HG03097 (cell line): ENCODE measurements around the gene MLIP.

Experiments used
- ATAC-seq: cut with Tn5 transposase; IDR thresholded peaks from one replicate; pipeline ENCODE4 v1.9.1; 2021; ENCODE audit not compliant: unreplicated experiment, low FRiP score

MLIP gene

DNA sequence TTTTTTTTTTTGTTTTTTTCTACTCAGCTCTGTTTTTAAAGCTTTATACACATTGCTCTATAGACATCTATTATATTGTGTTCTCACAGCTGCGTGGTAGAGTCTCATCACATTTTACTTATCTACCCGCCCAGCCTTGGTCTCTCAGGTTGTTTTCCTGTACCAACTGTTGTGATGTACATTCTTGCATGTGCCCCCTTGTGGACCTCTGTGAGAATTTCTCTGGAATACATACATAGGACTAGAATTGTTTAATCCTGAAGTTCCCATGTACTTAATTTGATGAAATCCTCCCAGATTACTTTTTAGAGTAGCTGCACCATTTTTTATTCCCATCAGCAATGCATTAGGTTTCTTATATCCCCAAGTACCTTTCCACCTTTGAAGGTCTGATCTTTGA, 156.6 kb downstream of the MLIP start:
- ATAC-seq, result no peak

- ATAC-seq, result no peak
These were observed 162.1 kb downstream of the MLIP start for GRCh38 chr6:54273214-54273820.

DNA sequence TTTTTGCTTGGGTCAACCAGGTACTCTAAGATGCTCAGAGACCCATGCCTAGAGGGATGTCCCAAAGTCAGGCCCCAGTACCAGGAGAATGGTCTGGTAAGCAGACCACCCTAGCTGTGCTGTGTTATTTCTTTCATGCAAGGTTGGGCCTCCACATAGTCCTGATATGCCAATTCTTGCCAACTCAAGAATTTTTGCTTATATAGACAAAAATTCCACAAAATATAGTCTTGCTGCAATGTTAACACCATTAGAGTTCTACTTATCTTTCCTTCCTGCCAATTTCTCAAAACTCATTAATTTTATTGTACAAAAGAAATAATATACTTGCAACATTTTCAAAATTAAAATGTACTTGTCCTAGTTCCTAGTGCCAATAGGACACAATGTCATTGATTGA, 163.1 kb downstream of the MLIP start:
- no peak for ATAC-seq

- ATAC-seq, result no peak
These were observed 170.9 kb downstream of the MLIP start for GRCh38 chr6:54282186-54282585.

DNA sequence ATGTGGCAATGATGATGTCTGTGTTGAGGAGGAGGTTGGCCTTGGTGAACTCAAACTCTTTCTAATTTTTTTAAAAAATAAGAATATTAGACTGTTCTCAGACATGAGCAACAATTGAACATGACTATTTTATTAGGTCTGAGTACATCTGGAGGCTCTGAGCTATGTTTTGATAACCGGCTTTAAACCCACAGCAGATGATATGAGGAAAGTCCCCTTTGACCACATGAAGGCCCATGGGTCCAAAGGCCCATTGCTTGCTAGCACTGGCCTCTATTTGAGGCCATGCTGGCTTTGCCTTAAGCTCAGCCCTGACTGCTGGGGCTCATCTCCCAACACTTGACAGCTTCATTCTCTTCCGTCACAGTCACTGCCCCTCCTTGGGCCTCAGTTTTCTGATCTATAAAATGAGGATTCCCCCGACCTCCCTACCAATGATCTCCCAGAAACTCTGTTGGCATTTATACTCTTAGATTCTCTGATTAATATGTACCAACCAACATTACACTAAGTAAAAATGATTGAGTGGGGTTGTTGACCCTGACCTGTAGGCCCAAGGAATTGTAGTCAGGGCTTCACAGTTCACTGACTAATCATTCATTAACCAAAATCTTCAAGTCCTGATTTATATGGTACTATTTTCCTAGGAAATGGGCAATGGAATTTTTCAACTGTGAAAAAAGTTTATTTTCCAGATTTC, 173.1 kb downstream of the MLIP start:
- ATAC-seq, result no peak

GRCh38 chr6:54285595-54285994, 174.4 kb downstream of the MLIP start:
- ATAC-seq, result no peak

- no peak for ATAC-seq
These were observed 174.9 kb downstream of the MLIP start for GRCh38 chr6:54286141-54286540.

DNA sequence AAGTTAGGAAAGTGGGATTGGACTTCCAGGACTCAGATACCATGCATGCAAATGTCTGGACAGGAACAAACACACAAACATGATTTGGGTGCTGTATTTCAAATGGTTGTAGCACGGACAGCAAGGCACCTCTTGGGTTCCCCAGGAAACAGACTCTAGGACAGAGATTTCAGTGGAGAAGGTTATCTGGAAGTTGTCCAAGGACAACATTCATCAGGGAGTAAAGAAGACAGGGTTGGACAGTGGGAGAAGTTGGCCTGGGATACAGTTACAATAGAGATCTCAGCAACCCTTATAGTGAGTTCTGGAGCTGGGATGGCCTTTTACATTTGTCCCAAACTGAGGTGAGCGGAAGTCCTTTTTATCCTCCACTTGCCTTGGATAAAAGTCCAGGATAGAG, 177.2 kb downstream of the MLIP start:
- ATAC-seq, result no peak

GRCh38 chr6:54289426-54289825, 178.2 kb downstream of the MLIP start:
- no peak for ATAC-seq

DNA sequence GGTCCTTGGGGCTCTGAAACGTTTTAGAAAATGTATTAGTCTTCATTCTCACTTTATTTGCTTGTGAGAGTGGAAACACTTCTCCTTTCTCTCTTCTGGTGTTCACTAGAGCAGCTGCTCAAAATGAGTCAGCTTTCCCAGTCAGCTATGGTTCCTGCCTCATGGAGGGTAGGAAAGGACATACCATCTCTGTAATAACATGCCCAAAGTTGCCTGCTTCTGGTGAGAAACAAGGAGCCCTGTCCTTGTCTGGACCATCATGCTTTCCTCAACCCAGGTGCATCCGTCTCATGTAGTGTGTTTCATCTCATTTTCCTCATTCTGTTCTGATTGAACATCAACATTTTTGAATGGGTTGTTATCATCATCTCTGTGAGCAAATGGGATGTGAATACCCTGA, 179.9 kb downstream of the MLIP start:
- peak; percentile 70 for ATAC-seq

GRCh38 chr6:54291738-54292137, 180.5 kb downstream of the MLIP start:
- peak; percentile 85 for ATAC-seq

DNA sequence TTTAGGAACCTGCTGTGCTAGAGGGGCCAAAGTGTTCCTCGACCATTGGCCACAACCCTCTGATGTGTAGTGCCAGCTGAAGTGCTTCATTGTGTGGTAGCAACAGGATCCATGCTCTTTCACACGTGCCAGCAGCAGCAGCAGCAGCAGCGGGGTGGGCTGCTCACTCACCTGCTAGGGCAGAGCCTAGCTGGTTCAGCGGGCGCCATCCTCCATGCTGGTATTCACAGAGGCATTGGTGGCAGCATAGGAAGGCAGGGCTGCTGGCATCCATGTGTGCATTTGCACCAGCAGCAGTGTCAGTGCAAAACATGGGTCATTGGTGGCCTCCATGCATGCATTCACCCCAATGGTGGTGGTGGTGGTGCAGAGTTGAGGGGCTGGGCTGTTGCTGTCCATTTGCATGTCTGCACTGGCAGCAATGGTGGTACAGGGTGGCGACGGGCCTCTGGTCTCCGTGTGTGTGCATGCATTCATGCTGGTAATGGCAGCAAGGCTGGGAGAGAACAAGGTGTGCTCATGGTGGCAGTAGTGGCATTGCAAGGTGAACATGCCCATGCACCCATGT, 183.8 kb downstream of the MLIP start:
- ATAC-seq, result no peak

DNA sequence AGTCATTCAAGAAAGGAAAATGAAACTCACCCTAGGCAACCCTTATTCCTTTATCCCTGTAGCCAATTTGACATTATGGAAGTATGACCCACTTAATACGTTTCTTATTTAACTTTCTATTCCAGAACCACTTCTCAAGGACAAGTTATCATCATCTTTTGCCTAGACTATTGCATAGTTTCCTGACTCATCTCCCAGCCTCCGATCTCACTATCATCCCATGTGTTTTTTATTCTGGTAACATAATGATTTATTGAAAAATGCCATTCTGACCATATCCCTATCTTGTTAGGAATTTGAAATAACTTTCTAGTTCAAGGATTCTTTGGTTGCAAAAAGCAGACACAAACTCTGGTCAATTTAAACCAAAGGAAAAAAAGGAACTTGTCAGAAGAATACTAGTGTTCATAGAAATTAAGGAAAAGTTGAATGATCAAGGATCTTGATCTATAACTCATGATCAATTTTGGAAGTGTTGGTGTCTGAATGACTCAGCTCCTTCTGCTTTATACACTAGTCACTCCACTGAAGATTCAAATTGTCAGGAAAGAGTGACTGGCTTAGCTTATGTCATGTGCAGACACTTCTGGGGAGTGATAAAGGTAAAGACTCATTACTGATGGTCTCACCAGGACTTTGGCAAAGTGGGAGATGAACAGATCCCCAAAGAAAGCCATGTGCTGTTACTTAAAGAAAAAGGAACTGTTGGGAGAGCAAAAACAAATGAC, 188.5 kb downstream of the MLIP start:
- ATAC-seq, result no peak

GRCh38 chr6:54301770-54302169, 190.5 kb downstream of the MLIP start:
- ATAC-seq, result no peak

GRCh38 chr6:54307439-54307910, 196.2 kb downstream of the MLIP start:
- ATAC-seq, result peak; percentile 75

GRCh38 chr6:54308289-54308985, 197.2 kb downstream of the MLIP start, which contains the start of gene TINAG:
TSS of gene TINAG (plus strand) at chr6:54308441. CDS start at chr6:54308551, 110 bp downstream.
- peak; percentile 45 for ATAC-seq

GRCh38 chr6:54308986-54309315, 197.7 kb downstream of the MLIP start:
- no peak for ATAC-seq

DNA sequence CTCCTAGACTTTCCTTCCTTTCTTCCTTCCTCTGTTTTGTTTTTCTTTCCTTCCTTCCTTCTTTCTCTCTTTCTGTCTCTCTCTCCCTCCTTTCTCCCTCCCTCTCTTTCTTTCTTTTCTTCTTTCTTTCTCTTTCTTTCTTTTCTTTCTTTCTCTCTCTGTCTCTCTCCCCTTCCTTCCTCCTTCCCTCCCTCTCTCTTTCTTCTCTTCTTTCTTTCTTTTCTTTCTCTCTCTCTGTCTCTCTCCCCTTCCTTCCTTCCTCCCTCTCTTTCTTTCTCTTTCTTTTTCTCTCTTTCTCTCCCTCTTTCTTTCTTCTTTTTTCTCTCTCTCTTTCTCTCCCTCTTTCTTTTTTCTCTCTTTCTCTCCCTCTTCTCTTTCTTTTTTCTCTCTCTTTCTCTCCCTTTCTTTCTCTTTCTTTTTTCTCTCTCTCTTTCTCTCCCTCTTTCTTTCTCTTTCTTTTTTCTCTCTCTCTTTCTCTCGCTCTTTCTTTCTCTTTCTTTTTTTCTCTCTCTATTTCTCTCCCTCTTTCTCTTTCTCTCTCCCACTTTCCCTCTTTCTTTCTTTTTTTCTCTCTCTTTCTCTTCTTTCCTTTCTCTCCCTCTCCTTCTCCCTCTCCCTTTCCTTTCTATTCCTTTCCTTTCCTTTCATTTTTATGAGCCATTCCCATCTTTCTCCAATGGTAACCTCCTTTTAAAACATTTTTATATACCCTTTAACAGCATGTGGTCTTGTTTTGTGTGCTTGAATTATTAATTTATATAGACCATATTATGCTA, 199.3 kb downstream of the MLIP start:
- no peak for ATAC-seq

DNA sequence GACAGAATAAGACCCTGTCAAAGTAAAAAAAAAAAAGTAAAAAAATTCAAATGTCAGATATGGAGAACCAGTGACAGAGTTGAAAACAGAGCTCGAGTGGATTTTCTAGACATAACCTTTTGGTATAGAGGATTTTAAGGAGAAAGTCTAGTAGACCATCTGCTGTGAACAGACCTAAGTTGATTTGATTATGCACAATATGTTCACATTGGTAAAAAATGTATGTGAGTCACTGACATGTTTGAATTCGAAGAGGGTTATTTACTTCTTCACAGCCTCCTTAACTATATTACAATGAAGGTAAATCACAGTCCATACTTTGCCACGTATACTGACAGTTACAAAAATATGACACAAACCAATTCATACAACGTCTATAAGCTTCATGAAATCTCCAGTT, 204.4 kb downstream of the MLIP start:
- no peak for ATAC-seq
